ENCODE measurements around the gene ASTN2. TPM values are rescaled to one million over a fixed set of nuclear protein-coding genes. Genes with fewer than 3 reads are reported as not detected.
A peak's percentile ranks its signal among the peaks of the same experiment; 100 is the strongest.

The ASTN2 gene
- polyA plus RNA-seq, 1 experiment: 12.8 TPM

DNA sequence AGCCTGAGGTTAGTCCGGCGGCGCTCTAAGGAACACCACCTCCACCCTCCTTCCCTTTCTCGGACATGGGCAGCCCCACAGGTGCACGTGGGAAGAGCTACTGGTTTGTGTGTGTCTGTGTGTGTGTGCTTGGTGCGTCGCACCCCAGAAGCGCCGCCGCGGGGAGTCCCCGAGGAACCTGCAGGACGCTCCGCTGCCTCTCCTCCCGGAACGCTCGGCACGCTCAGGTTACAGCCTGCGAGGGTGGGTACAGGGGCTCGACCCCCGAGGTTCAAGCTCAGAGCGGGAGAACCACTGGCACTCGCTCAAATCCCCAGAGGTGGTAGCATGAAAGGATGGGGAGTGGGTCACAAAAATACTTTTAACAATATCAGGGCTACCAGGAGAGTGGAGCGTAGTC lies 2.0 kb downstream of the ASTN2 start:
- ChIA-PET CTCF (interaction anchor here (1.0 to 2.4 kb wide), 2 partner anchors 15 to 677 kb away, joined by 4 to 16 read pairs; no protein-coding TSS in a partner anchor), POLR2A (no interaction called here)
- H3K27me3 ChIP-seq (ENCODE audit: control insufficient read depth, insufficient read depth, low read length): peaks cover 32% of the 10 kb centered on the region
- H3K4me3 ChIP-seq (ENCODE audit: low read depth, low read length): no peak overlapping the region
- TF ChIP-seq, protein P1, sequence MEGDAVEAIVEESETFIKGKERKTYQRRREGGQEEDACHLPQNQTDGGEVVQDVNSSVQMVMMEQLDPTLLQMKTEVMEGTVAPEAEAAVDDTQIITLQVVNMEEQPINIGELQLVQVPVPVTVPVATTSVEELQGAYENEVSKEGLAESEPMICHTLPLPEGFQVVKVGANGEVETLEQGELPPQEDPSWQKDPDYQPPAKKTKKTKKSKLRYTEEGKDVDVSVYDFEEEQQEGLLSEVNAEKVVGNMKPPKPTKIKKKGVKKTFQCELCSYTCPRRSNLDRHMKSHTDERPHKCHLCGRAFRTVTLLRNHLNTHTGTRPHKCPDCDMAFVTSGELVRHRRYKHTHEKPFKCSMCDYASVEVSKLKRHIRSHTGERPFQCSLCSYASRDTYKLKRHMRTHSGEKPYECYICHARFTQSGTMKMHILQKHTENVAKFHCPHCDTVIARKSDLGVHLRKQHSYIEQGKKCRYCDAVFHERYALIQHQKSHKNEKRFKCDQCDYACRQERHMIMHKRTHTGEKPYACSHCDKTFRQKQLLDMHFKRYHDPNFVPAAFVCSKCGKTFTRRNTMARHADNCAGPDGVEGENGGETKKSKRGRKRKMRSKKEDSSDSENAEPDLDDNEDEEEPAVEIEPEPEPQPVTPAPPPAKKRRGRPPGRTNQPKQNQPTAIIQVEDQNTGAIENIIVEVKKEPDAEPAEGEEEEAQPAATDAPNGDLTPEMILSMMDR (IDR thresholded peaks at IDR 0.05; ENCODE audit: insufficient read depth, low read depth, low read length): no peak
- no peak for DNase-seq (ENCODE audit: low read depth)
- H3K36me3 ChIP-seq (ENCODE audit: control insufficient read depth, insufficient read depth, low read length): no peaks in the 10 kb centered on the region

DNA sequence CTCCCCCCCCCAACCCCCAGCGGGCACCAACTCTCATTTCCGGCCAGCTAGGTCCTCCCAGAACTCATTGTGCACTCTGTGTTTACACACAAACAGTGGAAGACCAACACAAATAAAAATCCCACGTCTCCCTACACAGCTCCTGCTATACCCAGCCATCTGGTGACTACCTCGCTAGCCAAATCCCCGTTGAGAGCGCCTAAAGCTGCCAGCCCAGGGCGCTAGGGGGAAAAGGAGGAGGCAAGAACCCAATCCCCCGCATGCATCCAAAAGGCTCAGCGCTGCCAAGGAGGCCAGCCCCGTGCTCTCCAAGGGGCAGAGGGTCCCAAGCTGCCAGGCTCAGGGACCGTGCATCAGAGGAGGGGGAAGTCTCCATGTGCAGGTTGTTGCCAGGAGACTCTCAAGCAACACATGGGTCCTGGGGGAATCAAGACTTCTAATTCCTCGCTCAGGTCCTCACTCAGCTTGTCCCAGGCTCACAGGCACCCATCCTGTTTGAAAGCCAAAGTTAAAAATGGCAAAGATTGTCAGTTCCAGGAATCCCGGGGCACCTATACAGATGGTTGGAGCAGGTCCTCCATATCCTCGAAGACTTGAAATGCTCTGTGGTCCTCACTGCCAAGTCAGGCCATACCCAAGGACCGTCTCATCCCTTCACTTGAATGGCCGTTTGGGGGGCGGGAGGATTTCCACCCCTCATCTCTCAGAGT lies 2.7 kb downstream of the ASTN2 start:
- no peak overlapping the region for H3K4me3 ChIP-seq (ENCODE audit: low read depth, low read length)
- CTCF ChIA-PET: interaction anchor here (0.7 to 2.4 kb wide), 6 partner anchors 11 to 676 kb away, joined by 3 to 16 read pairs (median 3); no protein-coding TSS in a partner anchor
- TF ChIP-seq, protein P1 (IDR thresholded peaks at IDR 0.05; ENCODE audit: insufficient read depth, low read depth, low read length): no peak
- no peaks in the 10 kb centered on the region for H3K36me3 ChIP-seq (ENCODE audit: control insufficient read depth, insufficient read depth, low read length)
- POLR2A ChIA-PET: no interaction called here
- DNase-seq (ENCODE audit: low read depth): no peak
- peaks cover 32% of the 10 kb centered on the region for H3K27me3 ChIP-seq (ENCODE audit: control insufficient read depth, insufficient read depth, low read length)

DNA sequence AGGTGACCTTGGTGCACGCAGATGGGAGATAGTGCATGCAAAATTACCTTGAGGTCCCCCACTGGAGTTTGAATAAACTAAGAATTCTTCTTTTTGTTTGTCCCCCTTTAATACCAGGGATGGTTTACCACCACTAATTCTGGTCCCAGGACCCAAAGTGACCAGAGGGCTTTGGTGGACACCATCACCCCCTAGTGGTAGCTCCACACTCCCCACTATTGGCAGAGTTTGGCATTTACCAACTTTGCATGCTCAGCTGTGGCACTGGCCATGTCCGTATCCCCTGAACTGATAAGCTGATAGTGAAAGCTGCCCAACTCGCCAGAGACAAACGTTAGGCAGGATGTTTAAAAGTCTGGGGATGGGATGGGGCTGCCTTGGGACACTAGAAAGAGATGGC lies 3.3 kb downstream of the ASTN2 start:
- no peaks in the 10 kb centered on the region for H3K36me3 ChIP-seq (ENCODE audit: control insufficient read depth, insufficient read depth, low read length)
- POLR2A ChIA-PET: no interaction called here
- TF ChIP-seq, protein P1 (IDR thresholded peaks at IDR 0.05; ENCODE audit: insufficient read depth, low read depth, low read length): peak; percentile 65
- no peak overlapping the region for H3K4me3 ChIP-seq (ENCODE audit: low read depth, low read length)
- CTCF ChIA-PET: interaction anchor here (0.7 to 2.4 kb wide), 6 partner anchors 10 to 675 kb away, joined by 3 to 16 read pairs (median 3); no protein-coding TSS in a partner anchor
- H3K27me3 ChIP-seq (ENCODE audit: control insufficient read depth, insufficient read depth, low read length): peaks cover 30% of the 10 kb centered on the region
- no peak for DNase-seq (ENCODE audit: low read depth)

DNA sequence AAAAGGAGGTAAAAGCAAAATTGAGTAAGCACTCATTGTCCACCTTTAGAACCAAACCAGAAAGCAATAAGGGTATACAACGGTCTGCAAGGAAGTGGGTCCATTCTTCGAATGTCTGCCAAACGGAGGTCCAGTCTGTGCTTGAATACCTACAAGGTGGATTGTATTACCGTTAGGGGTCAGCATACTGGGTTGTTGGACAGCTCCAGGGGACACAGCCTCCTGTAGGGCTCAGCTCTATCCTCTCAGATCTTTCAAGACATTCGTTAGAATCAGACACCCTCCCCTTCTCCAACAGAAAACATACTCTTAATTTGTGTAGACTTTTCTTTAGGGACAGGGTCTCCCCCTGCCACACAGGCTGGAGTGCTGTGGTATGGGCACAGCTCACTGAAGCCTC lies 5.5 kb downstream of the ASTN2 start:
- CTCF ChIA-PET: interaction anchor here (0.6 kb wide), 1 partner anchor 992 kb away, joined by 3 read pairs; no protein-coding TSS in a partner anchor
- peaks cover 21% of the 10 kb centered on the region for H3K27me3 ChIP-seq (ENCODE audit: control insufficient read depth, insufficient read depth, low read length)

DNA sequence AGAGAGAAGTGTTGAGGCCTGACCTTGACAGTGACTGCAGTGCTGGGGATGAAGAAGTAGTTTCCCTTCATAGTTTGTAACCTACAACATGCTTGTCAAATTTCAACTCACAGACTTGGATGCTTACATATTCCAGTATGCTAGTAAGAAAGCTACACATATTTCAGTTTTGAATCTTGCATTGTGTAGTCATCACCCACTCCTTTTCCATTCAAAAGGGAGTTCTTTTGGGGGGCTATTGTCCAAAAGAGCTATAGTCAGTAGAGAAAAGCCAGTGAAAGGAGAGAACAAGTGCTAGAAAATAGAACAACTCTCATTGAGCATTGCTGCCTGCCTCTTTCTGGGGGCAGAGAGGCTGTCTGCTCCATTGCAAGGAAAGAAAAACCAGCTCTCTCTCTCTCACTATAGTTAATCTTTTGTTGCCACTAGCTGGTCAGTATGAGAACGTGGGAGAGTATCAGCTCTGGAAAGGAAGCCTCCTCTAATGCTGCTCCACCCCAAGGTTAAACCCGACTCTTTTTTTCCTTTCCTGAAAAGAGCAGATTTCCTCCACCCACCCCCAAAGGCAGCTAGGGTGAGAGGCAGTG lies 7.3 kb downstream of the ASTN2 start:
- no peak overlapping the region for H3K4me3 ChIP-seq (ENCODE audit: low read depth, low read length)
- no peaks in the 10 kb centered on the region for H3K36me3 ChIP-seq (ENCODE audit: control insufficient read depth, insufficient read depth, low read length)
- ChIA-PET CTCF (no interaction called here), POLR2A (no interaction called here)
- DNase-seq (ENCODE audit: low read depth): no peak
- H3K27me3 ChIP-seq (ENCODE audit: control insufficient read depth, insufficient read depth, low read length): peaks cover 4% of the 10 kb centered on the region
- TF ChIP-seq, protein P1 (IDR thresholded peaks at IDR 0.05; ENCODE audit: insufficient read depth, low read depth, low read length): no peak

More for the DNA sequence above, 5.5 kb downstream of the ASTN2 start:
- TF ChIP-seq, protein P1 (IDR thresholded peaks at IDR 0.05; ENCODE audit: insufficient read depth, low read depth, low read length): no peak
- Histone ChIP-seq H3K4me3 (ENCODE audit: low read depth, low read length) (no peak overlapping the region), H3K36me3 (ENCODE audit: control insufficient read depth, insufficient read depth, low read length) (no peaks in the 10 kb centered on the region)
- no peak for DNase-seq (ENCODE audit: low read depth)
- POLR2A ChIA-PET: no interaction called here
